ENCODE data around the gene SNX25. TPM values are rescaled to one million over a fixed set of nuclear protein-coding genes. Genes with fewer than 3 reads are reported as not detected.

SNX25 gene
- total RNA-seq, 1 donor from 2014 or later = 74.7 TPM

GRCh38 chr4:185249105-185249504, 39.7 kb downstream of the SNX25 start:
- Histone ChIP-seq H3K4me1 (peaks cover 16% of the 10 kb centered on the region), H3K9me3 (no peaks in the 10 kb centered on the region), H3K36me3 (peaks cover 11% of the 10 kb centered on the region), H3K4me3 (no peak overlapping the region), H3K27ac (no peak overlapping the region), H3K27me3 (ENCODE audit: low read depth) (no peaks in the 10 kb centered on the region)
- DNase-seq (no peak), ATAC-seq (no peak)
- no peak for TF ChIP-seq CTCF (IDR thresholded peaks at IDR 0.05)
- intact Hi-C loops (cut with DNase I) = no loop called here

GRCh38 chr4:185254434-185254833, 45.0 kb downstream of the SNX25 start:
- no peaks in the 10 kb centered on the region for H3K9me3 ChIP-seq
- no peaks in the 10 kb centered on the region for H3K27me3 ChIP-seq (ENCODE audit: low read depth)
- H3K27ac ChIP-seq = no peak overlapping the region
- no peak for TF ChIP-seq CTCF (IDR thresholded peaks at IDR 0.05)
- H3K36me3 ChIP-seq = no peaks in the 10 kb centered on the region
- intact Hi-C loops (cut with DNase I) = no loop called here
- H3K4me1 ChIP-seq = peaks cover 18% of the 10 kb centered on the region
- DNase-seq (no peak), ATAC-seq (peak in 1 of 2 donors; percentile 49)
- no peak overlapping the region for H3K4me3 ChIP-seq

- Histone ChIP-seq H3K27ac (no peak overlapping the region), H3K27me3 (ENCODE audit: low read depth) (no peaks in the 10 kb centered on the region), H3K4me3 (no peak overlapping the region), H3K4me1 (peaks cover 18% of the 10 kb centered on the region), H3K36me3 (no peaks in the 10 kb centered on the region), H3K9me3 (no peaks in the 10 kb centered on the region)
- ATAC-seq = no peak
- intact Hi-C loops (cut with DNase I) = no loop called here
- no peak for TF ChIP-seq CTCF (IDR thresholded peaks at IDR 0.05)
- no peak for DNase-seq
These were observed 46.5 kb downstream of the SNX25 start for GRCh38 chr4:185255868-185256267.

- Histone ChIP-seq H3K4me3 (no peak overlapping the region), H3K36me3 (no peaks in the 10 kb centered on the region), H3K27ac (no peak overlapping the region), H3K9me3 (no peaks in the 10 kb centered on the region), H3K4me1 (peaks cover 18% of the 10 kb centered on the region), H3K27me3 (ENCODE audit: low read depth) (no peaks in the 10 kb centered on the region)
- DNase-seq (no peak), ATAC-seq (peak in 1 of 2 donors; percentile 29)
- intact Hi-C loops (cut with DNase I) = no loop called here
- TF ChIP-seq CTCF (IDR thresholded peaks at IDR 0.05) = no peak
These were observed 47.0 kb downstream of the SNX25 start for GRCh38 chr4:185256446-185256845.

- no peak for ATAC-seq
These were observed 47.7 kb downstream of the SNX25 start for GRCh38 chr4:185257086-185257485.

More at GRCh38 chr4:185257086-185257485, 47.7 kb downstream of the SNX25 start:
- Histone ChIP-seq H3K4me3 (no peak overlapping the region), H3K27ac (no peak overlapping the region), H3K27me3 (ENCODE audit: low read depth) (no peaks in the 10 kb centered on the region), H3K4me1 (peaks cover 18% of the 10 kb centered on the region), H3K9me3 (no peaks in the 10 kb centered on the region), H3K36me3 (no peaks in the 10 kb centered on the region)
- TF ChIP-seq CTCF (IDR thresholded peaks at IDR 0.05) = no peak
- intact Hi-C loops (cut with DNase I) = no loop called here
- DNase-seq = no peak

Data from lower lobe of right lung (tissue), 2 donors.